ENCODE data around the gene COL5A2. TPM values are rescaled to one million over a fixed set of nuclear protein-coding genes. Genes with fewer than 3 reads are reported as not detected.

Gene COL5A2
- total and polyA plus RNA-seq, 10 of the 15 experiments (the other 5 are each of a cell fraction or from before 2014, with no cell fraction given), result 0.04 to 0.85 (median 0.39) TPM

DNA sequence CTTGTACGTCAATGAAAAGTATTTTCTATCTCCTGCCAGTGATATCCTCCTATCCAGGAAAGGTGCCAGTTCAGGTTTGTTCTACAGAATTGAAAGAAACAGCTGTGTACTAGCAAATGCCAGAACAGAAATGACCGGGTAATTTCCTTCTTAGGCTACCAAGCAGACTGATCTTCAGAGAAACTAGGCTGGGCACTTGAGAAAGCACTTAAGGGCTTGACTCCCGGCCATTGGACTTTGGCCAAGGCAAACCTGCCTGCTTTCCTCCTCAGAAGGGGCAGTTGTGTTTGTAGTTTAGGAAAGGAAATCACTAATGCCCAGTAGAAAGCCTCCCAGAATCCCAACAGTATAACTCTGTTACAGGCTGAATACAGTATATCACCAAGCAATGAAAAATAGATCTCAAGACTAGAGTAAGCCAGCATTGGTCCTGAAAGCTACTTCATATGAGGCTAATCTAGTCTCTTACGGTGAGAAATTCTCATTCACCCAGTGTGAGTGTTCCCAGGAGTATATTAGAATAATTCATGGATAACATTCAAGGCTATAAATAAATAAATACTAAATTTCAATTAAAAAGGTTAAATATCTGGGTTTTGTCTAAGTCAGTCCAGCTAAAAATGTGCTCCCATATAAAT, 43.0 kb upstream of the COL5A2 start:
- ATAC-seq (no peak), DNase-seq (ENCODE audit: low read depth, low spot score) (no peak), FAIRE-seq (no peak)
- WGBS (ENCODE audit: insufficient coverage, insufficient replicate concordance, low lambda C conversion rate, missing lambda C conversion rate), result 32% methylated on average over 4 of the region's 4 CpGs
- Histone ChIP-seq H3K4me2 (ENCODE audit: control insufficient read depth, insufficient read depth) (no peak overlapping the region), H3K36me3 (ENCODE audit: control insufficient read depth in 2 of 2, insufficient read depth in 2 of 2, low read length in 1 of 2) (no peaks in the 10 kb centered on the region), H3K27ac (ENCODE audit: control insufficient read depth, insufficient read depth) (no peak overlapping the region), H3K9ac (ENCODE audit: control insufficient read depth, insufficient read depth, low read length) (no peak overlapping the region), H3K27me3 (replicated peaks in 1 of 2; ENCODE audit: control insufficient read depth in 2 of 2, insufficient read depth in 2 of 2, low read length in 1 of 2) (no peaks in the 10 kb centered on the region), H3K4me1 (ENCODE audit: control insufficient read depth, insufficient read depth, low read length) (no peaks in the 10 kb centered on the region), H3K9me3 (replicated peaks; ENCODE audit: control insufficient read depth, insufficient read depth, low read length) (no peaks in the 10 kb centered on the region), H3K79me2 (ENCODE audit: control insufficient read depth, insufficient read depth, low read length) (no peaks in the 10 kb centered on the region), H3K4me3 (no peak overlapping the region), H2AFZ (ENCODE audit: control insufficient read depth, low read depth, low read length) (no peak overlapping the region), H4K20me1 (ENCODE audit: control insufficient read depth, insufficient read depth) (no peaks in the 10 kb centered on the region)
- ChIA-PET CTCF (interaction anchor here (1.2 to 1.3 kb wide), 2 partner anchors 9 to 13 kb away, joined by 4 to 5 read pairs; no protein-coding TSS in a partner anchor), POLR2A (interaction anchor here (1.8 kb wide), 1 partner anchor 9 kb away, joined by 4 read pairs; no protein-coding TSS in a partner anchor), RAD21 (ENCODE audit: unreplicated experiment) (no interaction called here), SMC1A (ENCODE audit: uncharacterized antibody, unreplicated experiment) (interaction anchor here (0.9 to 1.3 kb wide), 2 partner anchors 11 to 92 kb away, joined by 4 to 6 read pairs; no protein-coding TSS in a partner anchor)
- intact Hi-C loops (cut with micrococcal nuclease; ENCODE audit: unreplicated experiment) (no loop called here), in situ Hi-C loops (cut with MboI) (no loop called here)
- TF ChIP-seq, protein P1, sequence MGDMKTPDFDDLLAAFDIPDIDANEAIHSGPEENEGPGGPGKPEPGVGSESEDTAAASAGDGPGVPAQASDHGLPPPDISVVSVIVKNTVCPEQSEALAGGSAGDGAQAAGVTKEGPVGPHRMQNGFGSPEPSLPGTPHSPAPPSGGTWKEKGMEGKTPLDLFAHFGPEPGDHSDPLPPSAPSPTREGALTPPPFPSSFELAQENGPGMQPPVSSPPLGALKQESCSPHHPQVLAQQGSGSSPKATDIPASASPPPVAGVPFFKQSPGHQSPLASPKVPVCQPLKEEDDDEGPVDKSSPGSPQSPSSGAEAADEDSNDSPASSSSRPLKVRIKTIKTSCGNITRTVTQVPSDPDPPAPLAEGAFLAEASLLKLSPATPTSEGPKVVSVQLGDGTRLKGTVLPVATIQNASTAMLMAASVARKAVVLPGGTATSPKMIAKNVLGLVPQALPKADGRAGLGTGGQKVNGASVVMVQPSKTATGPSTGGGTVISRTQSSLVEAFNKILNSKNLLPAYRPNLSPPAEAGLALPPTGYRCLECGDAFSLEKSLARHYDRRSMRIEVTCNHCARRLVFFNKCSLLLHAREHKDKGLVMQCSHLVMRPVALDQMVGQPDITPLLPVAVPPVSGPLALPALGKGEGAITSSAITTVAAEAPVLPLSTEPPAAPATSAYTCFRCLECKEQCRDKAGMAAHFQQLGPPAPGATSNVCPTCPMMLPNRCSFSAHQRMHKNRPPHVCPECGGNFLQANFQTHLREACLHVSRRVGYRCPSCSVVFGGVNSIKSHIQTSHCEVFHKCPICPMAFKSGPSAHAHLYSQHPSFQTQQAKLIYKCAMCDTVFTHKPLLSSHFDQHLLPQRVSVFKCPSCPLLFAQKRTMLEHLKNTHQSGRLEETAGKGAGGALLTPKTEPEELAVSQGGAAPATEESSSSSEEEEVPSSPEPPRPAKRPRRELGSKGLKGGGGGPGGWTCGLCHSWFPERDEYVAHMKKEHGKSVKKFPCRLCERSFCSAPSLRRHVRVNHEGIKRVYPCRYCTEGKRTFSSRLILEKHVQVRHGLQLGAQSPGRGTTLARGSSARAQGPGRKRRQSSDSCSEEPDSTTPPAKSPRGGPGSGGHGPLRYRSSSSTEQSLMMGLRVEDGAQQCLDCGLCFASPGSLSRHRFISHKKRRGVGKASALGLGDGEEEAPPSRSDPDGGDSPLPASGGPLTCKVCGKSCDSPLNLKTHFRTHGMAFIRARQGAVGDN (IDR thresholded peaks at IDR 0.05), result no peak
- TF ChIP-seq RELA (IDR thresholded peaks at IDR 0.05; ENCODE audit: borderline replicate concordance, partially characterized antibody) (no peak), RCOR1 (conservative IDR thresholded peaks at IDR 0.05; ENCODE audit: low read depth, low read length) (no peak), CHD1 (IDR thresholded peaks at IDR 0.05; ENCODE audit: low read depth, low read length) (no peak), ETV6 (conservative IDR thresholded peaks at IDR 0.05 in 1 of 2, IDR thresholded peaks at IDR 0.05 in 1 of 2; ENCODE audit: borderline replicate concordance in 1 of 2, low read depth in 1 of 2) (no peak), RB1 (IDR thresholded peaks at IDR 0.05; ENCODE audit: borderline replicate concordance) (no peak), ZSCAN29 (IDR thresholded peaks at IDR 0.05) (no peak), SIN3A (IDR thresholded peaks at IDR 0.05; ENCODE audit: low read depth, low read length) (no peak), RAD51 (IDR thresholded peaks at IDR 0.05) (no peak), KLF5 (IDR thresholded peaks at IDR 0.05; ENCODE audit: partially characterized antibody) (no peak), CBX5 (IDR thresholded peaks at IDR 0.05; ENCODE audit: low read depth) (no peak), ZNF384 (IDR thresholded peaks at IDR 0.05; ENCODE audit: borderline replicate concordance, low read depth, low read length) (no peak), SUZ12 (IDR thresholded peaks at IDR 0.05; ENCODE audit: unreplicated experiment) (no peak), FOXK2 (IDR thresholded peaks at IDR 0.05) (no peak)
- no TSS peak for BruUV-seq (replicated peaks)

All from GM12878 (cell line).